ENCODE data around the gene TFPI.

Gene TFPI

DNA sequence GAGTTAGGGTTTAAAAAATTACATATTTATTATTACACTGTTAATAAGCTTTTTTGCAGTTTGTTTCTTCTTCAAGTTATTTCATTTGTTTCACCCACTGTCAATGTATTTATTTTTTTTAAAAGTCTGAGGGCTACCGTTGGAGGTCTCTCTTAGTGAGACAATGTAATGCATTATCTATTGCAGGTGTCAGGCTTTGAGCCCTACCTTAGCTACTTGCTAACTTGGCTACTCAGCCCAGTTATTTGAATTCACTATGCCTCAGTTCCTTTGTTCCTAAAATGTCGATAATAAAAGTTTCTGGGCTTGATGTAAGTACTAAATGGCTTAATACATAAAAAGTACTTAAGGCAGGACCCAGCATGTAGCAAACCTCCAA lies 458 bp upstream of the TFPI start:
- no peaks in the 10 kb centered on the region for H3K27me3 ChIP-seq (ENCODE audit: control insufficient read depth, insufficient read depth, low read length)
- TF ChIP-seq CTCF (IDR thresholded peaks at IDR 0.05) = no peak
- peak overlapping the region; percentile 50 for H2AFZ ChIP-seq
- H3K4me3 ChIP-seq (ENCODE audit: low read depth, low read length) = peak overlapping the region; percentile 62
- H3K27ac ChIP-seq = no peak overlapping the region
- no peaks in the 10 kb centered on the region for H3K9me3 ChIP-seq (ENCODE audit: control insufficient read depth, low read length)
- H3K4me2 ChIP-seq (ENCODE audit: low read length) = peak overlapping the region; percentile 60
- H3K36me3 ChIP-seq (ENCODE audit: control insufficient read depth, insufficient read depth, low read length) = no peaks in the 10 kb centered on the region
- H3K4me1 ChIP-seq = no peaks in the 10 kb centered on the region
- H3K79me2 ChIP-seq = no peaks in the 10 kb centered on the region
- H3K9ac ChIP-seq = no peak overlapping the region

GRCh38 chr2:187552828-187553681 lies 1.2 kb downstream of the TFPI start:
- Histone ChIP-seq H3K9ac (no peak overlapping the region), H3K79me2 (no peaks in the 10 kb centered on the region), H3K4me1 (no peaks in the 10 kb centered on the region), H3K27me3 (ENCODE audit: control insufficient read depth, insufficient read depth, low read length) (no peaks in the 10 kb centered on the region), H3K27ac (no peak overlapping the region), H3K36me3 (ENCODE audit: control insufficient read depth, insufficient read depth, low read length) (no peaks in the 10 kb centered on the region), H3K4me3 (ENCODE audit: low read depth, low read length) (peak overlapping the region; percentile 62), H3K4me2 (ENCODE audit: low read length) (peak overlapping the region; percentile 60), H2AFZ (no peak overlapping the region), H3K9me3 (ENCODE audit: control insufficient read depth, low read length) (no peaks in the 10 kb centered on the region)
- TF ChIP-seq CTCF (IDR thresholded peaks at IDR 0.05) = no peak

- TF ChIP-seq CTCF (IDR thresholded peaks at IDR 0.05) = no peak
- H3K27me3 ChIP-seq (ENCODE audit: control insufficient read depth, insufficient read depth, low read length) = no peaks in the 10 kb centered on the region
- no peaks in the 10 kb centered on the region for H3K79me2 ChIP-seq
- H3K27ac ChIP-seq = no peak overlapping the region
- H3K9ac ChIP-seq = no peak overlapping the region
- no peak overlapping the region for H3K4me2 ChIP-seq (ENCODE audit: low read length)
- no peaks in the 10 kb centered on the region for H3K4me1 ChIP-seq
- H3K9me3 ChIP-seq (ENCODE audit: control insufficient read depth, low read length) = no peaks in the 10 kb centered on the region
- no peak overlapping the region for H3K4me3 ChIP-seq (ENCODE audit: low read depth, low read length)
- no peaks in the 10 kb centered on the region for H3K36me3 ChIP-seq (ENCODE audit: control insufficient read depth, insufficient read depth, low read length)
- H2AFZ ChIP-seq = no peak overlapping the region
Measured at GRCh38 chr2:187552381-187552780, 1.9 kb downstream of the TFPI start.

DNA sequence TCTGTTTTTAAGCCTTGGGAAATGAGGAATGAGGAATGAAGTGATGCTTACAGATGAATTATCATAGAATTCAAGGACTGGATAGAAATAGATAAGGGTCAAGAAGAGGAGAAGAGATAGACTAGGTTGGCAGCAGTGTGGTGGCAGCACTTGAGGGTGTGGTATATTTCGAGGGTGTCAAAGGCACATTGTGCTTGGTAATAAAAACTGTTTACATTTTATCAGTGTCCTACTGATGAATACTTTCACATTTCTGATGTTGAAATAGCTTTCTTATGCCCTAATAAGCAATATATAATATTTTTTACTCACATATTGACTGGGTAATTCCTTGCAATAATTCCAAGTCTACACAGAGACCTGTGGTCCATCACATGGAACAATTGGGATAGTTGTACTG lies 3.4 kb downstream of the TFPI start:
- no peak overlapping the region for H3K9ac ChIP-seq
- H3K4me2 ChIP-seq (ENCODE audit: low read length) = no peak overlapping the region
- no peak for TF ChIP-seq CTCF (IDR thresholded peaks at IDR 0.05)
- no peak overlapping the region for H3K4me3 ChIP-seq (ENCODE audit: low read depth, low read length)
- H3K36me3 ChIP-seq (ENCODE audit: control insufficient read depth, insufficient read depth, low read length) = no peaks in the 10 kb centered on the region
- H2AFZ ChIP-seq = no peak overlapping the region
- no peaks in the 10 kb centered on the region for H3K27me3 ChIP-seq (ENCODE audit: control insufficient read depth, insufficient read depth, low read length)
- H3K79me2 ChIP-seq = no peaks in the 10 kb centered on the region
- no peak overlapping the region for H3K27ac ChIP-seq
- H3K9me3 ChIP-seq (ENCODE audit: control insufficient read depth, low read length) = no peaks in the 10 kb centered on the region
- H3K4me1 ChIP-seq = no peaks in the 10 kb centered on the region
